ENCODE results near the gene FLNC. TPM values are rescaled to one million over a fixed set of nuclear protein-coding genes. Genes with fewer than 3 reads are reported as not detected.

Gene FLNC, protein sequence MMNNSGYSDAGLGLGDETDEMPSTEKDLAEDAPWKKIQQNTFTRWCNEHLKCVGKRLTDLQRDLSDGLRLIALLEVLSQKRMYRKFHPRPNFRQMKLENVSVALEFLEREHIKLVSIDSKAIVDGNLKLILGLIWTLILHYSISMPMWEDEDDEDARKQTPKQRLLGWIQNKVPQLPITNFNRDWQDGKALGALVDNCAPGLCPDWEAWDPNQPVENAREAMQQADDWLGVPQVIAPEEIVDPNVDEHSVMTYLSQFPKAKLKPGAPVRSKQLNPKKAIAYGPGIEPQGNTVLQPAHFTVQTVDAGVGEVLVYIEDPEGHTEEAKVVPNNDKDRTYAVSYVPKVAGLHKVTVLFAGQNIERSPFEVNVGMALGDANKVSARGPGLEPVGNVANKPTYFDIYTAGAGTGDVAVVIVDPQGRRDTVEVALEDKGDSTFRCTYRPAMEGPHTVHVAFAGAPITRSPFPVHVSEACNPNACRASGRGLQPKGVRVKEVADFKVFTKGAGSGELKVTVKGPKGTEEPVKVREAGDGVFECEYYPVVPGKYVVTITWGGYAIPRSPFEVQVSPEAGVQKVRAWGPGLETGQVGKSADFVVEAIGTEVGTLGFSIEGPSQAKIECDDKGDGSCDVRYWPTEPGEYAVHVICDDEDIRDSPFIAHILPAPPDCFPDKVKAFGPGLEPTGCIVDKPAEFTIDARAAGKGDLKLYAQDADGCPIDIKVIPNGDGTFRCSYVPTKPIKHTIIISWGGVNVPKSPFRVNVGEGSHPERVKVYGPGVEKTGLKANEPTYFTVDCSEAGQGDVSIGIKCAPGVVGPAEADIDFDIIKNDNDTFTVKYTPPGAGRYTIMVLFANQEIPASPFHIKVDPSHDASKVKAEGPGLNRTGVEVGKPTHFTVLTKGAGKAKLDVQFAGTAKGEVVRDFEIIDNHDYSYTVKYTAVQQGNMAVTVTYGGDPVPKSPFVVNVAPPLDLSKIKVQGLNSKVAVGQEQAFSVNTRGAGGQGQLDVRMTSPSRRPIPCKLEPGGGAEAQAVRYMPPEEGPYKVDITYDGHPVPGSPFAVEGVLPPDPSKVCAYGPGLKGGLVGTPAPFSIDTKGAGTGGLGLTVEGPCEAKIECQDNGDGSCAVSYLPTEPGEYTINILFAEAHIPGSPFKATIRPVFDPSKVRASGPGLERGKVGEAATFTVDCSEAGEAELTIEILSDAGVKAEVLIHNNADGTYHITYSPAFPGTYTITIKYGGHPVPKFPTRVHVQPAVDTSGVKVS (N-terminal part only)
- 2.0 TPM for total RNA-seq

DNA sequence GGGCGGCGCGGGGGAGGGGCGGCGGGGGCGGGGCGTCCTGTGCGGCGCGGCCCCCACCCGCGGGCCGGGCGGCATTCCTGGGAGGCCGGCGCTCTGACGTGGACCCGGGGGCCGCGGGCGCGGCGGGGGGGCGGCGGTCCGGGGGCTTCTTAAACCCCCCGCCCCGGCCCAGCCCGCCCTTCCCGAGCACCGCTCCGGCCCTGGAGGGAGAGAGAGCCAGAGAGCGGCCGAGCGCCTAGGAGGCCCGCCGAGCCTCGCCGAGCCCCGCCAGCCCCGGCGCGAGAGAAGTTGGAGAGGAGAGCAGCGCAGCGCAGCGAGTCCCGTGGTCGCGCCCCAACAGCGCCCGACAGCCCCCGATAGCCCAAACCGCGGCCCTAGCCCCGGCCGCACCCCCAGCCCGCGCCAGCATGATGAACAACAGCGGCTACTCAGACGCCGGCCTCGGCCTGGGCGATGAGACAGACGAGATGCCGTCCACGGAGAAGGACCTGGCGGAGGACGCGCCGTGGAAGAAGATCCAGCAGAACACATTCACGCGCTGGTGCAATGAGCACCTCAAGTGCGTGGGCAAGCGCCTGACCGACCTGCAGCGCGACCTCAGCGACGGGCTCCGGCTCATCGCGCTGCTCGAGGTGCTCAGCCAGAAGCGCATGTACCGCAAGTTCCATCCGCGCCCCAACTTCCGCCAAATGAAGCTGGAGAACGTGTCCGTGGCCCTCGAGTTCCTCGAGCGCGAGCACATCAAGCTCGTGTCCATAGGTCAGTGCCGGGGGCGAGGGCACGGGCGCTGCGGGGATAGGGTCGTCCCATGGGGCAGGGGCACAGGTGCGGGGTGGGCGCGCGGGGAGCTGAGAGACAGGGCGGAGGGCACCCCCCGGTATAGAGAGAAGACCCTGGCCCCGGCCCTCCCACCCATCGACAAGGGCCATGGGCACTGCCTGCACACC, at the start of gene FLNC:
FLNC (plus strand) TSS at position 176 of the 947 bp plus-strand sequence; CDS start at position 408, 232 bp downstream.
- peak; percentile 42 for ATAC-seq

DNA sequence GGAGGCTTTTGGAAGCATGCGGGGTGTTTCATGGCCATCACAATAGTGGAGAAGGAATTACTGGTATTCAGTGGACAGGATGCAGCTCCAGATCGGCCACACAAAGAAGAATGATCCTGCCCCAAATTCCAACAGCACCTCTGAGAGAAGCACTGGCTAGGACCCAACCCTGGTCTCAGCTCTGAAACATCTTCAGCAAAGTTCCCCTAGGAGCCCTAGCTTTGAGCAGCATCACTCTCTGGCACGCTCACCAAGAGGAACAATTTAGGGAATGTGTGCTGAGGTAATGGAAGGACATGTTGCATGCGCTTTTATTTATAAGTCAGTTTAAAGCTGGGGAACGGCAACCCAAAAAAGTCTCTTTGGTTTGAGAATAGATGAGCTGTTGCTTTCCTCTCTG, 49.1 kb upstream of the FLNC start:
- no peak for ATAC-seq

DNA sequence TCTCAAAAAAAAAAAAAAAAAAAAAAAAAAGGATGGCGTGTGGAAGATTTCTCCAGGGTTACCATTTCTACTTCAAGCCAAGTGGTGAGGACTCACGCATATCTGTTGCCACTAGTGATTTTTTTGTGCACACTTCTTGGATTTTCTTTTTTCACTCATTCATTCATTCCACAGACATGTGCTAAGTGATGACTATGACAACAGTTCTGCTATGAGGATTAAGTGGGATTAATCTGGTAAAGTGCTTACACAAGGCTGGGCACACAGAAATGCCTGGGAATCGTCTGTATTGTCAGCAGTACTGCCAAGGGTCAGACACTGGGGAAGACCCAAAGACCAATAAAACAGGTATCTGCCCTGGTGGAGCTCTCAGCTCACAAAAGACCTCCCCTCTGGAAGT, 48.4 kb upstream of the FLNC start:
- no peak for ATAC-seq

DNA sequence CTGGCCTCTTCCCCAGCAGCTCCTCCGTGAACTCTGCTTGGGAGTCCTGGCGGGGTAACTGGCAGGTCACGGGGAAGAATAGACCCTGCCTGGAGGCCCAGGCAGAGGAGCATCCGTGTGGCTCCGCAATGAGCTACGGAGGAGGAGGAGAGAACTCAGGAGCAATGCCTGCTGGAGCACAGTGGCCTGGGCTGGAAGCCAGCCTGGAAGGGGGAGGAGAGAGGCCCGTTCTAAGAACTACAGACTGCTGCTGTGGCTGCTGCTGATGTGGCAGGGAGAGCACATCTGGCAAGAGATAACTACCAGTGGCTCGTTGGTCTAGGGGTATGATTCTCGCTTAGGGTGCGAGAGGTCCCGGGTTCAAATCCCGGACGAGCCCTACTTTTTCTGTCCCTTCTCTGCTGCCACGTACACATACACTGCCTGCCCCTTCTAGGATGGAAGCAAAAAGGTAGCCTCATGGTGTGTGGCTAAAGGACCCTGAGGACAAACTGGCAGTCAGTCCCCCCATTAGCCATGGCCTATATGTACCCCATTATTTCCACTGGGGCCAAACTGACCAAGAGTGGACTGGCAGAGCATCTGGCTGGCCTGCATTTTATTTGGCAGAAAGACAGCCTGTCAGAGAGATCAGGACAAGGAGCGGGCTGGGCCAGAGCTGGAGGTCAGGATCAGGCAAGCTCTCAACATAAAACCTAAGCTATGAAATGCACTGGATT, 46.9 kb upstream of the FLNC start:
- ATAC-seq: peak; percentile 57

DNA sequence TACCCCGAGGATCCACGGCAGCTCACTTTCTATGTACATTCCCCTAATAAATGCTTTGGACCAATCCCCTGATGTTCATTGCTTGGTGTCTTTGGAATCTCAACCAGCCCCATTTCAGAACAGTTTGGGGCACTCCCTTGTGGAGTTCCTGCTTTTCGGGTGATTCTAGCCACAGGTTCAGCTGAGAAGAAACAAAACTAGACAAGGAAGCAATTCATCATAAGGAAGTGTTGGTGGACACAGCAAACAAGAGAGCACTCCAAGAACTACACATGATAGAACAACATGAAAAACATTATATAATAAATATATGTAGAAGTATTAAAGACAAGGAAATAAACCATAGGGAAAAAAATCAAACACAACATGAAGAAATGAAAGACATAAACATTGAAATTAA, 44.5 kb upstream of the FLNC start:
- ATAC-seq: peak; percentile 30

DNA sequence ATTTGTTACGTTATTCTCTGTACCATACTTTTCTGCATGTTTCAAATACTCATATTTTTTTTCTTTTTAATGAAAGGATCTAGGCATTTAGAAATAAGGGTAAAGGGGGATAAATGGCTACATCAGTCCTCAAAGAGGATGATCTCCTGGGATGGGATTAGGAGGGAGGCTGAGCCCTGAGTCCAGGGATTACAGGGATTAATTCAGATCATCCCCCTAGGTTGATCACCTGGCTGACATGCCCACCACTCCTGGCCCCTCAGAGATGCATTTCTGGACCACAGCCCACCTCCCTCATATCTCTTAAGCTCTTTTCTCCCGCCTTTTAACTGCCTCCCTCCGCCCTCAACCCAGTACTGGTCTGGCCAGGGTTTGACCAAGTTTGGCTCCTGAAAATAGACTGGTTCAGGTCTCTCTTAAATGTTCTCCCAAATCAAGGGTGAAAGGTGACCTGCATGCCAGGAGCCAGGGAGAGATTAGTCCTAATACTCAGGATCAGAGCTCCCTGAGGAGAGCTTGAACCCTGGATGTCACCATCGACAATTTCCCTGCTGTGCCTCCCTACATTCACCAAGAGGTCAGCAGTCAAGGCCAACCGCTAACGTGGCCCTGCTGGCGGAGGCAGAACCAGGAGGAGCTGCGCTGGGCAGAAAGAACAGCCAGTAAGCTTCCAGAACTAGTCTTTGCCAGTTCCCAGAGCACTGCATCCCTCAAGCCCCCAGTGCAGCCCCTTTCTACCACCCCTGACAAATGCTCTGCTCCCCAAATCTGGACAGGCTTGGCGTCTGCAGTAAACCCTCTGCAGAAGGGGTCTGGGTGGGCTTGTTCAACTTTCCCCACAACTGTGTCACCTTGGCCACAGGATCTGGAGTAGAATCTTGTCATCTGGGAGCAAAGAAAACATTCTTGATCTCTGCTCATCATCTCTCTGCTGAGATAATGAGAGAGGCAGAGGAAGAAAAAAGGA, 41.5 kb upstream of the FLNC start:
- no peak for ATAC-seq

DNA sequence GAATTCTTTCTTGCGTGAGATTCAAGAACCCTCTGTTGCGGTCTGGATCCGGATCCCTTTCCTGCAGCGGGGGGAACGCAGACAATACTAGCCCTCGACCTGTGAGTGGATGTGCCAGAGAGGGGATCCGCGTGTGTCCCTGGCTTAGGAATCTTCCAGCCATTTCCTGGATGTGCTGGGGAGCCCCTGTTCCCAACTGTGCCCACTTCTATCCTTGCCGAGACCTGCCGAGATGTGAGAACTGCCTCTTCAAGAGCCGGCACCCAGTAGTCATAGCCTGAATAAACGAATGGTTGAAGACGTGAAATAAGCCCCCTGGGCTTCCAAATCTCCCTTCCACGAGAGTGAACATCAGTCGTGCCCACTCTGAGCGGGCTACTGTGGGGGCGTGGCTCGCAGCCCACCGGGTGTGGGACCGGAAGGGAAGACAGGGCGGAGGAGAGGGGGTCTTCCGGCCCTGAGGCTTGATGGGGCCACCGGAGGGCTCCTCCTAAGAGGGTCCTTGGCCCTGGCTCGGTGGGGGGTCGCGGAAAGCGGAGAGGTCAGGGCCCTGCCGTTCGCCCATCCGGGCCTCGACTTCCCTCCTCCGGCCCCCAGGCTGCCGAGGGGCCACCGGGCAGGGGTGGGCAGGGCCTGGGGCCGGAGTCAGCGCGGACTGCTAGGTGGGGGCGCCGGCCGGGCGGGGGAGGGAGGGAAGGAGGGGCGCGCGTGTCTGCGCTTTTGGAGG, 39.7 kb upstream of the FLNC start:
- ATAC-seq: peak; percentile 19

GRCh38 chr7:128791121-128791971, 38.9 kb upstream of the FLNC start, which contains the start of gene CCDC136:
Gene CCDC136 (plus strand): TSS chr7:128791968. CDS start chr7:128792412, 444 bp downstream.
- ATAC-seq: peak; percentile 77

DNA sequence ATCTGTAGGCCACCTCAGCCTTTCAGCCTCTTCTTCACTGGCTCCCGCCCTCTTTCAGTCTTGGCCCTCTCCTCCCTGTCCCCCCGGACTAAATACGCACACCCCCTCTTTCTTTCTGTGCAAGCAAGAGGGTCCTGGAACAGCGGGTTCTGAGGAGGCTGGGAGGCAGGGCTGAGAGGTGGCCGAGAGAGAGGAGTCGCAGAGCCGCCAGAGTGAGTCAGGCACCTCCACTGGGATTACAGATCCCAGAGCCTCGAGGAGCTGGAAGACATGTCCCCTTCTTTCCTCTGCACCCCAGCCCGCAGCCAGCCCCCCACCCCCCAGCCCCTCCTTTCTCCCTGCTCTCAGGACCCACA, 38.3 kb upstream of the FLNC start:
- ATAC-seq: no peak

DNA sequence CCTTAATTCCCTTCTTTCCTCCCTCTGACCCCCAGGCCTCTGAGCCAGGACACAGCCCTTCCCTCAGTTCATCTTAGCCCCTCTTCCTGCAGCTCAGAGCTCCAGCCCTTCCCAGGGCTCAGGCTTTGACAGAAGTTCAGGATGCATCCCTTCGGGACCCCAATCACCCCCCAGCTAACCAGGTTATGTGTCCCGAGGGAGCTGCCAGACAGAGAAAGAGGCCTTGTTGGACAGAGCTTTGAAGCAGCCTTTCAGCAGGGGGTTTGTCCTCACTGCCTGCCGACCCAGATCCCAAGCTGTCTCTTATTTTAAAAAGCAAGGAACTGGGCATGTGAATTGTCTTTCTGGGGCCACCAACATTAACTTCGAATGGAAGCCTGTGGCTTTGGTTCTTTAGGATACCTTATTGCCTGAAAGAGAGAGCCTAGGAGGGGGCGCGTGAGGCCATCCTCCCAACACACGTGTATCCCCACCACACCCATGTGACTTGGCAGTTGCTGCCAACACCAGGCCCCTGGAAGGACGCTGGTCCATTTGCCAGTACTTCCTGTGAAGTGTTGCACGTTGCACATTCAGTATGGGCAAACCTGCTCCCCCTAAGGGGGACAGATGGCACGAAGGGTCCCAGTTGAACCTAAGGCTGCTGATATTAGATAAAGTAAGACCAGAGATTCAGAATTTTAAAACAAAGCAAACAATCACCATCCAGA, 37.6 kb upstream of the FLNC start:
- no peak for ATAC-seq

- ATAC-seq: no peak
These were observed 37.0 kb upstream of the FLNC start for GRCh38 chr7:128793181-128793547.

DNA sequence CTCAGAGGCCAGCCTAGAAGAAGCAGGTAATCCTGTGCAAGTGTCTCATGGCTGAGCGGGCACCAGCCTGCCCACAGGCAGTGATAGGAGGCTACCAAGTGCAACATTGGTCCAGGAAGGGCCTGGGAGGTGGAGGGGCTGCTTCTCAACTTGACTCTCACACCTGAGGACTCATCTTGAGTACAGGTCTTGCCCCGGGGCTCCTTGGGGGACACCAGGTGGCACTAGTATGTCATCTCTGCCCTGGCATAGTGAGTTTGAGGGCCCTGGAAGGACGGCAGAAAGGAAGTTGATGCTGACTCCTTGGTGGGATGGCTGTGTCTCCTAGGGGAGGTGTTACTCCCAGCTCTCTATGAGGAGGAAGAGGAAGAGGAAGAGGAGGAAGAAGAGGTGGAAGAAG, 36.2 kb upstream of the FLNC start:
- no peak for ATAC-seq

- ATAC-seq: no peak
These were observed 35.8 kb upstream of the FLNC start for GRCh38 chr7:128794436-128794835.

DNA sequence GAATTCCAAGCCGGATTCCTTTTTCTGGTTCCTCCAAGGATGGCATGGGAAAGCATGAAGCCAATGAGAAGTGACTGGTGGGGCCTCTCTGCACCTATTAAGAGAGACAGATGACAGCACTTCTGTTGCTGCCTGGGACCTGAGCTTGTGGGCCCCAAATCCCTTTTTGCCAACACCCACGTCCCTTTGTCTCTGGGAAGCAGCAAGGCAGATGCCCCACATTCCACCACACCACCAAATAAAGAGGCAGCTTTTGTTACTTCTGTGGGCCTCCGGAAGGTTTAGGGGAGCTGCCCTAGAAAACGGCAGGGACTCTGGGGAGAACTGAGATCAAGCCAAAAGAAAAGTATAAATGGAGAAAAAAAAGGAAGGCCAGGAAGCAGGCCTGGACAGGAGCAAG, 35.1 kb upstream of the FLNC start:
- ATAC-seq: no peak

GRCh38 chr7:128796327-128796726, 33.9 kb upstream of the FLNC start:
- ATAC-seq: no peak

GRCh38 chr7:128799451-128799850, 30.8 kb upstream of the FLNC start:
- no peak for ATAC-seq

GRCh38 chr7:128800567-128800966, 29.6 kb upstream of the FLNC start:
- no peak for ATAC-seq
